KMS-11 (cell line): ENCODE data around the gene TBC1D14.
A peak's percentile ranks its signal among the peaks of the same experiment; 100 is the strongest.

ENCODE experiments used
- H2AFZ ChIP-seq: fragments of 200-600 bp; sonication (generic); 2 replicates; pipeline ENCODE4 v1.6.1; 2016; ENCODE audit warnings: antibody characterized with exemption, mixed run types, low read depth
- H3K27ac ChIP-seq: fragments of 200-600 bp; sonication (generic); 2 replicates; pipeline ENCODE4 v1.6.1; 2016; ENCODE audit warnings: mild to moderate bottlenecking, mixed run types
- H3K27me3 ChIP-seq: fragments of 200-600 bp; sonication (generic); 2 replicates; pipeline ENCODE4 v1.6.1; 2017; ENCODE audit warnings: mild to moderate bottlenecking, low read depth, mixed run types, moderate library complexity; ENCODE audit not compliant: insufficient read depth
- H3K36me3 ChIP-seq: fragments of 200-600 bp; sonication (generic); 2 replicates; pipeline ENCODE4 v1.6.1; 2017; ENCODE audit warnings: mild to moderate bottlenecking, mixed run types; ENCODE audit not compliant: insufficient read depth
- H3K4me1 ChIP-seq: fragments of 200-600 bp; sonication (generic); 2 replicates; pipeline ENCODE4 v1.6.1; 2016; ENCODE audit warnings: mild to moderate bottlenecking, low read depth, mixed run types; ENCODE audit not compliant: poor library complexity, severe bottlenecking
- H3K4me2 ChIP-seq: fragments of 200-600 bp; sonication (generic); 2 replicates; pipeline ENCODE4 v1.7.0; 2016; ENCODE audit warnings: mild to moderate bottlenecking, mixed run types
- H3K4me3 ChIP-seq: fragments of 200-600 bp; sonication (generic); IDR thresholded peaks from 2 replicates; pipeline ENCODE4 v1.6.1; 2017; ENCODE audit warnings: low read depth, low read length, mixed read lengths; ENCODE audit not compliant: insufficient read depth
- H3K79me2 ChIP-seq: fragments of 200-600 bp; sonication (generic); 2 replicates; pipeline ENCODE4 v1.6.1; 2016; ENCODE audit warnings: low read depth, mixed run types; ENCODE audit not compliant: insufficient read depth
- H3K9ac ChIP-seq: fragments of 200-600 bp; sonication (generic); 2 replicates; pipeline ENCODE4 v1.6.1; 2016; ENCODE audit warnings: mild to moderate bottlenecking, mixed run types
- H4K20me1 ChIP-seq: fragments of 200-600 bp; sonication (generic); 2 replicates; pipeline ENCODE4 v1.6.1; 2016; ENCODE audit warnings: mild to moderate bottlenecking, mixed run types; ENCODE audit not compliant: insufficient read depth
- CTCF ChIP-seq: fragments of 200-600 bp; sonication (generic); conservative IDR thresholded peaks from 2 replicates; pipeline ENCODE4 v1.6.1; 2017; ENCODE audit warnings: low read depth, mild to moderate bottlenecking, antibody characterized with exemption, low read length, moderate library complexity, mixed read lengths

TBC1D14 gene

GRCh38 chr4:7055990-7056325 lies 146.3 kb downstream of the TBC1D14 start:
- H3K4me2 ChIP-seq, result no peak overlapping the region
- H3K79me2 ChIP-seq, result no peaks in the 10 kb centered on the region
- no peak overlapping the region for H3K4me3 ChIP-seq
- no peaks in the 10 kb centered on the region for H3K27me3 ChIP-seq
- H3K27ac ChIP-seq, result no peak overlapping the region
- TF ChIP-seq CTCF, result no peak
- H4K20me1 ChIP-seq, result no peaks in the 10 kb centered on the region
- no peak overlapping the region for H2AFZ ChIP-seq
- H3K36me3 ChIP-seq, result no peaks in the 10 kb centered on the region; the same call in 1 of the 2 replicates
- peaks cover 28% of the 10 kb centered on the region for H3K4me1 ChIP-seq
- no peak overlapping the region for H3K9ac ChIP-seq

- Histone ChIP-seq H3K36me3 (no peaks in the 10 kb centered on the region; the same call in 1 of the 2 replicates), H3K4me1 (peaks cover 28% of the 10 kb centered on the region), H3K79me2 (no peaks in the 10 kb centered on the region), H4K20me1 (no peaks in the 10 kb centered on the region), H3K4me2 (no peak overlapping the region; the same call in 1 of the 2 replicates), H3K4me3 (no peak overlapping the region), H3K27ac (peak overlapping the region; percentile 28; the same call in 1 of the 2 replicates), H3K27me3 (no peaks in the 10 kb centered on the region), H2AFZ (no peak overlapping the region), H3K9ac (no peak overlapping the region)
- no peak for TF ChIP-seq CTCF
These were observed 149.2 kb downstream of the TBC1D14 start for GRCh38 chr4:7058792-7059191.

GRCh38 chr4:7059662-7060061 lies 150.0 kb downstream of the TBC1D14 start:
- Histone ChIP-seq H3K27ac (no peak overlapping the region), H3K4me3 (no peak overlapping the region), H3K4me1 (peaks cover 28% of the 10 kb centered on the region), H3K27me3 (no peaks in the 10 kb centered on the region), H3K79me2 (peaks cover 3% of the 10 kb centered on the region; the same call in 1 of the 2 replicates), H3K4me2 (no peak overlapping the region), H3K36me3 (no peaks in the 10 kb centered on the region; the same call in 1 of the 2 replicates), H2AFZ (no peak overlapping the region), H4K20me1 (no peaks in the 10 kb centered on the region), H3K9ac (no peak overlapping the region)
- TF ChIP-seq CTCF, result no peak

- H4K20me1 ChIP-seq, result no peaks in the 10 kb centered on the region
- no peak for TF ChIP-seq CTCF
- H3K36me3 ChIP-seq, result no peaks in the 10 kb centered on the region; the same call in 1 of the 2 replicates
- peaks cover 12% of the 10 kb centered on the region for H3K79me2 ChIP-seq
- no peak overlapping the region for H2AFZ ChIP-seq
- H3K27ac ChIP-seq, result no peak overlapping the region
- no peak overlapping the region for H3K4me3 ChIP-seq
- H3K4me2 ChIP-seq, result no peak overlapping the region
- no peaks in the 10 kb centered on the region for H3K27me3 ChIP-seq
- peaks cover 28% of the 10 kb centered on the region for H3K4me1 ChIP-seq
- no peak overlapping the region for H3K9ac ChIP-seq
These were observed 150.9 kb downstream of the TBC1D14 start for GRCh38 chr4:7060346-7061150.
